ENCODE data around the gene STS. TPM values are rescaled to one million over a fixed set of nuclear protein-coding genes. Genes with fewer than 3 reads are reported as not detected.

The STS gene
- total and polyA plus RNA-seq, 10 of the 15 experiments (the other 5 are each of a cell fraction or from before 2014, with no cell fraction given), result 1.6 to 19.4 (median 4.7) TPM

- H3K4me1 ChIP-seq (ENCODE audit: control insufficient read depth, insufficient read depth, low read length), result no peaks in the 10 kb centered on the region
- no peaks in the 10 kb centered on the region; a peak in 1 of 4 replicates for H3K36me3 ChIP-seq (ENCODE audit: control insufficient read depth in 2 of 2, insufficient read depth in 2 of 2, low read length in 1 of 2)
- ChIA-PET POLR2A (interaction anchor here (0.6 kb wide), 1 partner anchor 72 kb away, joined by 3 read pairs; no protein-coding TSS in a partner anchor), RAD21 (ENCODE audit: unreplicated experiment) (interaction anchor here (0.7 to 2.4 kb wide), 6 partner anchors 11 to 734 kb away, joined by 3 to 9 read pairs (median 3); no protein-coding TSS in a partner anchor), SMC1A (ENCODE audit: uncharacterized antibody, unreplicated experiment) (interaction anchor here (0.7 to 1.6 kb wide), 9 partner anchors 9 to 734 kb away, joined by 3 to 6 read pairs (median 3); no protein-coding TSS in a partner anchor), CTCF (interaction anchor here (0.8 to 4.1 kb wide), 12 partner anchors 13 to 733 kb away, joined by 3 to 27 read pairs (median 4); no protein-coding TSS in a partner anchor)
- H3K4me3 ChIP-seq, result no peak overlapping the region
- H3K79me2 ChIP-seq (ENCODE audit: control insufficient read depth, insufficient read depth, low read length), result no peaks in the 10 kb centered on the region
- no peaks in the 10 kb centered on the region for H3K27me3 ChIP-seq (replicated peaks in 1 of 2; ENCODE audit: control insufficient read depth in 2 of 2, insufficient read depth in 2 of 2, low read length in 1 of 2)
- peak; percentile 81 for ATAC-seq
- no peak overlapping the region for H3K9ac ChIP-seq (ENCODE audit: control insufficient read depth, insufficient read depth, low read length)
- TF ChIP-seq FOXM1 (IDR thresholded peaks at IDR 0.05; ENCODE audit: low read depth, low read length) (no peak), EED (IDR thresholded peaks at IDR 0.05; ENCODE audit: low read depth) (no peak), CTCF (IDR thresholded peaks at IDR 0.05 in 2 of 3, conservative IDR thresholded peaks at IDR 0.05 in 1 of 3; ENCODE audit: control insufficient read depth in 2 of 3, extremely low read depth in 1 of 3, insufficient read depth in 1 of 3, low read depth in 3 of 3, low read length in 3 of 3) (peak; percentile 19 to 41 (median 29); a peak in 4 of 6 replicates), DPF2 (IDR thresholded peaks at IDR 0.05) (no peak), SMC3 (IDR thresholded peaks at IDR 0.05; ENCODE audit: borderline replicate concordance, low read length) (peak; percentile 50; the same call in 1 of the 2 replicates), NFYB (IDR thresholded peaks at IDR 0.05; ENCODE audit: insufficient read depth, low read depth, low read length) (no peak), ZBED1 (IDR thresholded peaks at IDR 0.05; ENCODE audit: borderline replicate concordance) (no peak), STAT1 (conservative IDR thresholded peaks at IDR 0.05) (no peak), SP1 (IDR thresholded peaks at IDR 0.05; ENCODE audit: low read depth, low read length) (no peak), RELA (IDR thresholded peaks at IDR 0.05; ENCODE audit: borderline replicate concordance, partially characterized antibody) (no peak), PAX8 (IDR thresholded peaks at IDR 0.05) (no peak), GATAD2B (conservative IDR thresholded peaks at IDR 0.05; ENCODE audit: low read depth) (no peak), TARDBP (IDR thresholded peaks at IDR 0.05; ENCODE audit: borderline replicate concordance) (no peak), PAX5 (IDR thresholded peaks at IDR 0.05; ENCODE audit: borderline replicate concordance, low read depth, low read length) (no peak), IKZF2 (IDR thresholded peaks at IDR 0.05) (no peak), RUNX3 (IDR thresholded peaks at IDR 0.05; ENCODE audit: low read length) (no peak), NBN (IDR thresholded peaks at IDR 0.05) (no peak), LARP7 (IDR thresholded peaks at IDR 0.05) (no peak), SMARCA5 (IDR thresholded peaks at IDR 0.05) (no peak), RAD21 (IDR thresholded peaks at IDR 0.05; ENCODE audit: insufficient read depth, low read depth, low read length) (peak; percentile 53), KDM1A (IDR thresholded peaks at IDR 0.05; ENCODE audit: borderline replicate concordance) (no peak)
- intact Hi-C loops (cut with micrococcal nuclease; ENCODE audit: unreplicated experiment) (no loop called here), in situ Hi-C loops (cut with MboI) (no loop called here)
- no peak for FAIRE-seq
- no peaks in the 10 kb centered on the region for H3K9me3 ChIP-seq (replicated peaks; ENCODE audit: control insufficient read depth, insufficient read depth, low read length)
- no TSS peak for BruUV-seq (replicated peaks)
- no peak for DNase-seq (ENCODE audit: low read depth, low spot score)
- WGBS (ENCODE audit: insufficient coverage, insufficient replicate concordance, low lambda C conversion rate, missing lambda C conversion rate), result 89% methylated on average over 2 of the region's 2 CpGs
- H3K4me2 ChIP-seq (ENCODE audit: control insufficient read depth, insufficient read depth), result no peak overlapping the region
- no peaks in the 10 kb centered on the region for H4K20me1 ChIP-seq (ENCODE audit: control insufficient read depth, insufficient read depth)
- no peak overlapping the region for H3K27ac ChIP-seq (ENCODE audit: control insufficient read depth, insufficient read depth)
- H2AFZ ChIP-seq (ENCODE audit: control insufficient read depth, low read depth, low read length), result no peak overlapping the region
Measured at GRCh38 chrX:7191681-7192110, 44.2 kb downstream of the STS start.

Measured in GM12878 (cell line).